Measurements from ENCODE around the gene ELN. TPM values are rescaled to one million over a fixed set of nuclear protein-coding genes. Genes with fewer than 3 reads are reported as not detected.

ELN gene
- total RNA-seq, 2 donors from 2014 or later, result 92.6 to 131 TPM

GRCh38 chr7:74020390-74020789, 7.6 kb upstream of the ELN start:
- no peak for ATAC-seq
- H3K36me3 ChIP-seq (replicated peaks in 1 of 2; ENCODE audit: insufficient read depth in 1 of 2, low read depth in 2 of 2), result no peaks in the 10 kb centered on the region
- DNase-seq, result no peak
- intact Hi-C loops (cut with DNase I), result loop anchor here (10.0 kb wide), 1 partner anchor 146 kb away; no protein-coding TSS in a partner anchor
- no peaks in the 10 kb centered on the region for H3K9me3 ChIP-seq
- H3K27ac ChIP-seq, result no peak overlapping the region
- no peaks in the 10 kb centered on the region for H3K4me1 ChIP-seq
- no peak for TF ChIP-seq CTCF (IDR thresholded peaks at IDR 0.05)
- no peak for TF ChIP-seq POLR2A (IDR thresholded peaks at IDR 0.05)
- H3K27me3 ChIP-seq, result no peaks in the 10 kb centered on the region
- WGBS, 2 donors, result 91 to 92% methylated on average over 9 of the region's 9 CpGs
- H3K4me3 ChIP-seq, result no peak overlapping the region

GRCh38 chr7:74021546-74022320, 6.2 kb upstream of the ELN start:
- intact Hi-C loops (cut with DNase I), result loop anchor here (10.0 kb wide), 1 partner anchor 147 kb away; no protein-coding TSS in a partner anchor
- TF ChIP-seq POLR2A (IDR thresholded peaks at IDR 0.05), result no peak
- no peak for TF ChIP-seq CTCF (IDR thresholded peaks at IDR 0.05)
- Histone ChIP-seq H3K4me1 (peaks cover 7% of the 10 kb centered on the region), H3K9me3 (no peaks in the 10 kb centered on the region), H3K4me3 (no peak overlapping the region), H3K27me3 (no peaks in the 10 kb centered on the region), H3K36me3 (replicated peaks in 1 of 2; ENCODE audit: insufficient read depth in 1 of 2, low read depth in 2 of 2) (no peaks in the 10 kb centered on the region), H3K27ac (no peak overlapping the region)
- no peak for ATAC-seq
- DNase-seq, result no peak
- 80 to 83% methylated on average over 18 to 26 of the region's 26 CpGs for WGBS, 2 donors

GRCh38 chr7:74022507-74022906, 5.5 kb upstream of the ELN start:
- Histone ChIP-seq H3K4me1 (peaks cover 15% of the 10 kb centered on the region), H3K36me3 (replicated peaks in 1 of 2; ENCODE audit: insufficient read depth in 1 of 2, low read depth in 2 of 2) (no peaks in the 10 kb centered on the region), H3K9me3 (no peaks in the 10 kb centered on the region), H3K4me3 (no peak overlapping the region), H3K27ac (no peak overlapping the region), H3K27me3 (no peaks in the 10 kb centered on the region)
- DNase-seq (no peak), ATAC-seq (no peak)
- TF ChIP-seq CTCF (IDR thresholded peaks at IDR 0.05) (no peak), POLR2A (IDR thresholded peaks at IDR 0.05) (no peak)
- 72 to 84% methylated on average over 7 of the region's 7 CpGs for WGBS, 2 donors
- intact Hi-C loops (cut with DNase I), result loop anchor here (10.0 kb wide), 1 partner anchor 148 kb away; no protein-coding TSS in a partner anchor

- DNase-seq (peak in 3 of 4 donors; percentile 31 to 56 (median 49)), ATAC-seq (no peak)
These were observed 4.9 kb upstream of the ELN start for GRCh38 chr7:74023092-74023536.

More at GRCh38 chr7:74023092-74023536, 4.9 kb upstream of the ELN start:
- H3K9me3 ChIP-seq, result no peaks in the 10 kb centered on the region
- H3K27ac ChIP-seq, result no peak overlapping the region
- WGBS, 2 donors, result 29 to 34% methylated on average over 12 of the region's 12 CpGs
- H3K4me3 ChIP-seq, result no peak overlapping the region
- intact Hi-C loops (cut with DNase I), result loop anchor here (10.0 kb wide), 1 partner anchor 148 kb away; no protein-coding TSS in a partner anchor
- no peaks in the 10 kb centered on the region for H3K27me3 ChIP-seq
- no peaks in the 10 kb centered on the region for H3K36me3 ChIP-seq (replicated peaks in 1 of 2; ENCODE audit: insufficient read depth in 1 of 2, low read depth in 2 of 2)
- no peak for TF ChIP-seq CTCF (IDR thresholded peaks at IDR 0.05)
- TF ChIP-seq POLR2A (IDR thresholded peaks at IDR 0.05), result no peak
- H3K4me1 ChIP-seq, result peaks cover 17% of the 10 kb centered on the region
